Sigmoid colon (tissue), 4 donors: ENCODE measurements around the gene ATP6V1G1.

Source experiments
- CTCF ChIP-seq, 4 experiments: fragments of 450-650 bp in 3 of 4; fragments of 200-600 bp in 1 of 4; IDR thresholded peaks; one replicate each; pipeline ENCODE4 v1.5.1; 2016 to 2019; ENCODE audit warnings: antibody characterized with exemption in 4 of 4, mild to moderate bottlenecking in 3 of 4, moderate library complexity in 2 of 4
- EP300 ChIP-seq, 4 donors: sonication (generic); formaldehyde crosslinking; IDR thresholded peaks; one replicate each; pipeline ENCODE4 v1.6.1; 2017; ENCODE audit warnings: antibody characterized with exemption in 4 of 4
- POLR2A ChIP-seq, 2 donors: fragments of 450-650 bp; IDR thresholded peaks; one replicate each; pipeline ENCODE4 v1.6.1; 2016; ENCODE audit warnings: antibody characterized with exemption in 2 of 2, mild to moderate bottlenecking in 2 of 2, moderate library complexity in 2 of 2
- POLR2AphosphoS5 ChIP-seq, 4 donors: sonication (generic); formaldehyde crosslinking; IDR thresholded peaks; one replicate each; pipeline ENCODE4 v1.6.1; 2017; ENCODE audit warnings: antibody characterized with exemption in 4 of 4

- TF ChIP-seq EP300 (IDR thresholded peaks at IDR 0.05): no peak
- TF ChIP-seq CTCF (IDR thresholded peaks at IDR 0.05): no peak
- TF ChIP-seq POLR2A (IDR thresholded peaks at IDR 0.05): no peak
- no peak for TF ChIP-seq POLR2AphosphoS5 (IDR thresholded peaks at IDR 0.05)
Measured at GRCh38 chr9:114608525-114608796, 20.9 kb downstream of the ATP6V1G1 start.
